Measurements from ENCODE around the gene DUSP2. TPM values are rescaled to one million over a fixed set of nuclear protein-coding genes. Genes with fewer than 3 reads are reported as not detected.
A peak's percentile ranks its signal among the peaks of the same experiment; 100 is the strongest.

DUSP2 gene
- total and polyA plus RNA-seq, 9 of the 15 experiments (the other 6 are each of a cell fraction or from before 2014, with no cell fraction given): 0.04 to 0.18 TPM; not detected in 7

GRCh38 chr2:96148410-96149217, 3.4 kb upstream of the DUSP2 start (continued):
- TF ChIP-seq JUND (IDR thresholded peaks at IDR 0.05; ENCODE audit: borderline replicate concordance, low read depth, low read length): peak; percentile 72; the same call in 1 of the 2 replicates
- TF ChIP-seq JUND (tag; IDR thresholded peaks at IDR 0.05; ENCODE audit: borderline replicate concordance, low read depth, low read length): no peak; the same call in 2 of the 3 replicates
- TF ChIP-seq XRCC4 (IDR thresholded peaks at IDR 0.05; ENCODE audit: extremely low read depth, insufficient read depth, insufficient read length): no peak

GRCh38 chr2:96147593-96148201, 2.5 kb upstream of the DUSP2 start:
- Histone ChIP-seq H3K4me1 (replicated peaks in 1 of 2; ENCODE audit: control insufficient read depth in 2 of 2, insufficient read depth in 2 of 2, low read length in 2 of 2) (peaks cover 22 to 36% of the 10 kb centered on the region in 2 experiments), H3K27me3 (ENCODE audit: control insufficient read depth in 2 of 2, insufficient read depth in 2 of 2, low read length in 2 of 2) (no peaks in the 10 kb centered on the region), H3K36me3 (ENCODE audit: control insufficient read depth, insufficient read depth, low read length) (no peaks in the 10 kb centered on the region), H3K27ac (ENCODE audit: extremely low read depth, low read depth, low read length) (no peak overlapping the region), H3K9me3 (replicated peaks; ENCODE audit: control insufficient read depth, insufficient read depth, low read depth, low read length) (no peaks in the 10 kb centered on the region), H3K9ac (ENCODE audit: insufficient read depth in 1 of 2, low read depth in 2 of 2, low read length in 2 of 2) (0 out of 4 replicates have a peak overlapping the region, but pooled peaks of 1 of the 2 experiments have one; percentile 71), H4K20me1 (replicated peaks; ENCODE audit: control insufficient read depth, insufficient read depth, low read length) (no peaks in the 10 kb centered on the region), H3K79me2 (ENCODE audit: control insufficient read depth, insufficient read depth, low read length) (no peaks in the 10 kb centered on the region), H3K4me2 (ENCODE audit: insufficient read depth, low read length) (no peak overlapping the region), H2AFZ (ENCODE audit: low read depth, low read length) (no peak overlapping the region), H3K4me3 (no peak overlapping the region), H3K9me1 (ENCODE audit: control insufficient read depth, insufficient read depth, low read length) (no peaks in the 10 kb centered on the region)
- TF ChIP-seq BHLHE40 (IDR thresholded peaks at IDR 0.05; ENCODE audit: low read length) (peak; percentile 61), CTCF (IDR thresholded peaks at IDR 0.05 in 2 of 3, conservative IDR thresholded peaks at IDR 0.05 in 1 of 3; ENCODE audit: insufficient read depth in 2 of 3, low read depth in 1 of 3, low read length in 3 of 3) (0 out of 6 replicates have a peak, but pooled peaks of 1 of the 3 experiments have one; percentile 2), FOSL1 (tag; conservative IDR thresholded peaks at IDR 0.05) (no peak), RERE (CRISPR knock-in tag; IDR thresholded peaks at IDR 0.05; ENCODE audit: borderline replicate concordance) (no peak), LARP7 (IDR thresholded peaks at IDR 0.05) (no peak), ZKSCAN3 (CRISPR knock-in tag; IDR thresholded peaks at IDR 0.05) (no peak), GTF2A2 (tag; IDR thresholded peaks at IDR 0.05) (no peak)
- WGBS (ENCODE audit: insufficient coverage, low coverage, missing lambda C conversion rate): 54% methylated on average over 9 of the region's 9 CpGs
- intact Hi-C loops (cut with micrococcal nuclease) (no loop called here), in situ Hi-C loops (cut with MboI) (no loop called here)
- ATAC-seq: 0 out of 3 replicates have a peak, but pooled peaks have one; percentile 16
- DNase-seq (ENCODE audit: extremely low read depth in 1 of 4, low spot score in 3 of 4): no peak
- POLR2A ChIA-PET: interaction anchor here (0.8 kb wide), 1 partner anchor 125 kb away, joined by 3 read pairs; no protein-coding TSS in a partner anchor
- FAIRE-seq: no peak
- no TSS peak for BruUV-seq (replicated peaks)
- CTCF ChIA-PET (ENCODE audit: low intra/inter-chr PET ratio): no interaction called here

Data from K562 (cell line).